Glomerular endothelial cell (primary cell): ENCODE data around the gene DSTYK. TPM values are rescaled to one million over a fixed set of nuclear protein-coding genes. Genes with fewer than 3 reads are reported as not detected.

Experiments used
- DNase-seq: peaks from one replicate; pipeline ENCODE4 v3.0.0-alpha.2; 2011; ENCODE audit warnings: low read depth, low spot score; ENCODE audit errors: extremely low read depth
- total RNA-seq: library from RNA; depleted of rRNA; stranded (reverse); fragments of >200 nt; gene quantifications from 2 replicates; pipeline ENCODE4 v1.2.3, GENCODE V29; 2015

DSTYK gene
- total RNA-seq, result 7.4 and 10.3 TPM in 2 replicates

GRCh38 chr1:205211169-205211838 lies at the start of gene DSTYK:
TSS of gene DSTYK (minus strand) at chr1:205211702. CDS start at chr1:205211535, 167 bp downstream.
- peak; percentile 72 for DNase-seq

GRCh38 chr1:205259998-205260397 lies 48.5 kb upstream of the DSTYK start:
- no peak for DNase-seq

- DNase-seq, result no peak
These were observed 47.9 kb upstream of the DSTYK start for GRCh38 chr1:205259324-205259832.

GRCh38 chr1:205258719-205259118 lies 47.2 kb upstream of the DSTYK start:
- no peak for DNase-seq

GRCh38 chr1:205258261-205258691 lies 46.8 kb upstream of the DSTYK start:
- no peak for DNase-seq

GRCh38 chr1:205257735-205258134 lies 46.2 kb upstream of the DSTYK start:
- DNase-seq, result no peak

GRCh38 chr1:205256951-205257625 lies 45.6 kb upstream of the DSTYK start:
- DNase-seq, result no peak

GRCh38 chr1:205255941-205256780 lies 44.7 kb upstream of the DSTYK start:
- peak; percentile 50 for DNase-seq

GRCh38 chr1:205251576-205251975 lies 40.1 kb upstream of the DSTYK start:
- DNase-seq, result no peak

GRCh38 chr1:205250699-205251098 lies 39.2 kb upstream of the DSTYK start:
- DNase-seq, result no peak

GRCh38 chr1:205249651-205250050 lies 38.1 kb upstream of the DSTYK start:
- DNase-seq, result no peak

GRCh38 chr1:205248793-205249601 lies 37.5 kb upstream of the DSTYK start:
- no peak for DNase-seq

GRCh38 chr1:205247130-205247921 lies 35.8 kb upstream of the DSTYK start:
- no peak for DNase-seq

- no peak for DNase-seq
These were observed 35.0 kb upstream of the DSTYK start for GRCh38 chr1:205246351-205247119.

GRCh38 chr1:205245096-205245495 lies 33.6 kb upstream of the DSTYK start:
- DNase-seq, result no peak

GRCh38 chr1:205244384-205244783 lies 32.9 kb upstream of the DSTYK start:
- no peak for DNase-seq

GRCh38 chr1:205243350-205244191 lies 32.1 kb upstream of the DSTYK start:
- no peak for DNase-seq
